Stimulated activated CD4-positive, alpha-beta T cell treated with anti-CD3 and anti-CD28 coated beads, Interleukin-15, amount 100 ng/mL, for 24 hours (primary cell): Measurements from ENCODE around the gene NCS1.

Experiments
- DNase-seq: peaks from one replicate; pipeline ENCODE4 v3.0.0-alpha.2; 2020

NCS1 gene

GRCh38 chr9:130217838-130218237, 45.6 kb downstream of the NCS1 start:
- no peak for DNase-seq

GRCh38 chr9:130219661-130220096, 47.5 kb downstream of the NCS1 start:
- DNase-seq = no peak

GRCh38 chr9:130220352-130220751, 48.1 kb downstream of the NCS1 start:
- DNase-seq = no peak

- no peak for DNase-seq
These were observed 50.6 kb downstream of the NCS1 start for GRCh38 chr9:130222833-130223232.

- no peak for DNase-seq
These were observed 52.9 kb downstream of the NCS1 start for GRCh38 chr9:130225071-130225470.

- no peak for DNase-seq
These were observed 53.4 kb downstream of the NCS1 start for GRCh38 chr9:130225586-130225985.

- DNase-seq = no peak
These were observed 53.9 kb downstream of the NCS1 start for GRCh38 chr9:130226112-130226511.

GRCh38 chr9:130227833-130228232, 55.6 kb downstream of the NCS1 start:
- DNase-seq = no peak

GRCh38 chr9:130229759-130230158, 57.6 kb downstream of the NCS1 start:
- no peak for DNase-seq

GRCh38 chr9:130230631-130231030, 58.4 kb downstream of the NCS1 start:
- no peak for DNase-seq

GRCh38 chr9:130232899-130233586, 60.8 kb downstream of the NCS1 start:
- DNase-seq = no peak

- no peak for DNase-seq
These were observed 61.4 kb downstream of the NCS1 start for GRCh38 chr9:130233587-130233945.

- no peak for DNase-seq
These were observed 62.4 kb downstream of the NCS1 start for GRCh38 chr9:130234340-130235260.

- DNase-seq = peak; percentile 74
These were observed 63.6 kb downstream of the NCS1 start for GRCh38 chr9:130235558-130236435.

GRCh38 chr9:130236436-130236985, 64.3 kb downstream of the NCS1 start:
- DNase-seq = no peak

GRCh38 chr9:130237076-130237475, 64.9 kb downstream of the NCS1 start:
- DNase-seq = no peak

GRCh38 chr9:130237763-130238524, 65.7 kb downstream of the NCS1 start:
- peak; percentile 27 for DNase-seq

- no peak for DNase-seq
These were observed 67.1 kb downstream of the NCS1 start for GRCh38 chr9:130239363-130239695.

GRCh38 chr9:130239741-130240241, 67.6 kb downstream of the NCS1 start:
- DNase-seq = peak; percentile 75

- DNase-seq = peak; percentile 58
These were observed 68.4 kb downstream of the NCS1 start for GRCh38 chr9:130240410-130241197.

GRCh38 chr9:130241198-130241535, 69.0 kb downstream of the NCS1 start:
- no peak for DNase-seq
